Neural progenitor cell (in vitro differentiated cells): ENCODE measurements around the gene SMIM38. TPM values are rescaled to one million over a fixed set of nuclear protein-coding genes. Genes with fewer than 3 reads are reported as not detected.

Source experiments
- DNase-seq: peaks from one replicate; pipeline ENCODE4 v3.0.0-alpha.2; 2016; ENCODE audit warnings: low spot score
- H2AFZ ChIP-seq: fragments of 200-600 bp; sonication (generic); replicated peaks from 2 replicates; pipeline ENCODE4 v1.6.1; 2016; ENCODE audit warnings: antibody characterized with exemption
- H3F3A ChIP-seq: fragments of 200-600 bp; sonication (generic); 2 replicates; pipeline ENCODE4 v1.6.1; 2016; ENCODE audit warnings: antibody characterized with exemption, low read depth
- H3K27ac ChIP-seq: fragments of 200-600 bp; sonication (generic); 2 replicates; pipeline ENCODE4 v1.5.1; 2016; ENCODE audit warnings: mild to moderate bottlenecking
- H3K27me3 ChIP-seq: fragments of 200-600 bp; sonication (generic); 2 replicates; pipeline ENCODE4 v1.6.1; 2016; ENCODE audit warnings: mild to moderate bottlenecking, moderate library complexity
- H3K36me3 ChIP-seq: fragments of 200-600 bp; sonication (generic); 2 replicates; pipeline ENCODE4 v1.5.1; 2016
- H3K4me1 ChIP-seq: fragments of 200-600 bp; sonication (generic); 2 replicates; pipeline ENCODE4 v1.6.1; 2016; ENCODE audit warnings: mixed run types
- H3K4me2 ChIP-seq: fragments of 200-600 bp; sonication (generic); 2 replicates; pipeline ENCODE4 v1.6.1; 2016
- H3K4me3 ChIP-seq: fragments of 200-600 bp; sonication (generic); 2 replicates; pipeline ENCODE4 v1.5.1; 2016
- H3K79me2 ChIP-seq: fragments of 200-600 bp; sonication (generic); 2 replicates; pipeline ENCODE4 v1.6.1; 2016; ENCODE audit warnings: low read depth
- H3K9ac ChIP-seq: fragments of 200-600 bp; sonication (generic); 2 replicates; pipeline ENCODE4 v1.6.1; 2016
- H3K9me3 ChIP-seq: fragments of 200-600 bp; sonication (generic); 2 replicates; pipeline ENCODE4 v1.5.1; 2016; ENCODE audit warnings: low read depth
- H4K20me1 ChIP-seq: fragments of 200-600 bp; sonication (generic); 2 replicates; pipeline ENCODE4 v1.6.1; 2016; ENCODE audit warnings: low read depth
- H3K27ac Mint-ChIP-seq: 3 replicates; pipeline ENCODE4 v1.8.0; 2021; ENCODE audit warnings: mixed read lengths
- H3K27me3 Mint-ChIP-seq: 2 replicates; pipeline ENCODE4 v1.8.0; 2022; ENCODE audit warnings: low read depth, mild to moderate bottlenecking, inconsistent platforms, moderate library complexity, mixed read lengths; ENCODE audit not compliant: insufficient read depth
- H3K36me3 Mint-ChIP-seq: 3 replicates; pipeline ENCODE4 v1.8.0; 2021; ENCODE audit warnings: mixed read lengths
- H3K4me1 Mint-ChIP-seq: 3 replicates; pipeline ENCODE4 v1.8.0; 2021; ENCODE audit warnings: mixed read lengths
- H3K4me3 Mint-ChIP-seq: 3 replicates; pipeline ENCODE4 v1.8.0; 2021; ENCODE audit warnings: mild to moderate bottlenecking, moderate library complexity, mixed read lengths
- H3K9me3 Mint-ChIP-seq: 3 replicates; pipeline ENCODE4 v1.8.0; 2020; ENCODE audit warnings: mixed read lengths
- EZH2 ChIP-seq: fragments of 200-600 bp; sonication (generic); IDR thresholded peaks from 2 replicates; pipeline ENCODE4 v1.6.1; 2017; ENCODE audit warnings: antibody characterized with exemption, mild to moderate bottlenecking, moderate library complexity
- EZH2phosphoT487 ChIP-seq: fragments of 200-600 bp; sonication (generic); IDR thresholded peaks from 2 replicates; pipeline ENCODE4 v1.6.1; 2017; ENCODE audit warnings: antibody characterized with exemption
- total RNA-seq: library from RNA; depleted of rRNA; stranded (reverse); fragments of >200 nt; gene quantifications from 2 replicates; pipeline ENCODE4 v1.2.3, GENCODE V29; 2015; ENCODE audit warnings: low replicate concordance
- TF ChIP-seq, protein P1 (sequence below): fragments of 200-600 bp; sonication (generic); IDR thresholded peaks from 2 replicates; pipeline ENCODE4 v1.5.1; 2017; ENCODE audit warnings: antibody characterized with exemption, mild to moderate bottlenecking

The SMIM38 gene
- total RNA-seq, 1 donor from 2014 or later, result 2.0 TPM

GRCh38 chr11:69202511-69203221 lies 46.9 kb downstream of the SMIM38 start:
- H3K9me3 ChIP-seq, result no peaks in the 10 kb centered on the region
- Mint-ChIP-seq H3K36me3 (no peaks in the 10 kb centered on the region), H3K27ac (no peak overlapping the region), H3K27me3 (peaks cover 14% of the 10 kb centered on the region), H3K4me1 (peaks cover 41% of the 10 kb centered on the region), H3K9me3 (no peaks in the 10 kb centered on the region), H3K4me3 (no peak overlapping the region)
- peaks cover 17% of the 10 kb centered on the region for H3F3A ChIP-seq
- no peaks in the 10 kb centered on the region for H3K27me3 ChIP-seq
- H3K9ac ChIP-seq, result no peak overlapping the region
- no peak overlapping the region for H3K27ac ChIP-seq
- TF ChIP-seq, protein P1, sequence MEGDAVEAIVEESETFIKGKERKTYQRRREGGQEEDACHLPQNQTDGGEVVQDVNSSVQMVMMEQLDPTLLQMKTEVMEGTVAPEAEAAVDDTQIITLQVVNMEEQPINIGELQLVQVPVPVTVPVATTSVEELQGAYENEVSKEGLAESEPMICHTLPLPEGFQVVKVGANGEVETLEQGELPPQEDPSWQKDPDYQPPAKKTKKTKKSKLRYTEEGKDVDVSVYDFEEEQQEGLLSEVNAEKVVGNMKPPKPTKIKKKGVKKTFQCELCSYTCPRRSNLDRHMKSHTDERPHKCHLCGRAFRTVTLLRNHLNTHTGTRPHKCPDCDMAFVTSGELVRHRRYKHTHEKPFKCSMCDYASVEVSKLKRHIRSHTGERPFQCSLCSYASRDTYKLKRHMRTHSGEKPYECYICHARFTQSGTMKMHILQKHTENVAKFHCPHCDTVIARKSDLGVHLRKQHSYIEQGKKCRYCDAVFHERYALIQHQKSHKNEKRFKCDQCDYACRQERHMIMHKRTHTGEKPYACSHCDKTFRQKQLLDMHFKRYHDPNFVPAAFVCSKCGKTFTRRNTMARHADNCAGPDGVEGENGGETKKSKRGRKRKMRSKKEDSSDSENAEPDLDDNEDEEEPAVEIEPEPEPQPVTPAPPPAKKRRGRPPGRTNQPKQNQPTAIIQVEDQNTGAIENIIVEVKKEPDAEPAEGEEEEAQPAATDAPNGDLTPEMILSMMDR, result no peak
- no peak for TF ChIP-seq EZH2phosphoT487
- no peak for TF ChIP-seq EZH2
- no peaks in the 10 kb centered on the region for H3K79me2 ChIP-seq
- H3K4me2 ChIP-seq, result no peak overlapping the region
- no peak for DNase-seq
- no peak overlapping the region for H3K4me3 ChIP-seq
- no peak overlapping the region for H2AFZ ChIP-seq
- H3K4me1 ChIP-seq, result peaks cover 18% of the 10 kb centered on the region
- H3K36me3 ChIP-seq, result no peaks in the 10 kb centered on the region
- H4K20me1 ChIP-seq, result no peaks in the 10 kb centered on the region

GRCh38 chr11:69203381-69203780 lies 47.6 kb downstream of the SMIM38 start:
- Histone ChIP-seq H3K36me3 (no peaks in the 10 kb centered on the region), H3K9me3 (no peaks in the 10 kb centered on the region), H3K27me3 (no peaks in the 10 kb centered on the region), H3F3A (peaks cover 17% of the 10 kb centered on the region), H3K4me1 (peaks cover 18% of the 10 kb centered on the region), H4K20me1 (no peaks in the 10 kb centered on the region), H3K4me3 (no peak overlapping the region), H3K27ac (no peak overlapping the region), H2AFZ (no peak overlapping the region), H3K9ac (no peak overlapping the region), H3K79me2 (no peaks in the 10 kb centered on the region), H3K4me2 (no peak overlapping the region)
- Mint-ChIP-seq H3K27me3 (peaks cover 14% of the 10 kb centered on the region), H3K36me3 (no peaks in the 10 kb centered on the region), H3K4me3 (no peak overlapping the region), H3K27ac (no peak overlapping the region), H3K9me3 (peaks cover 2% of the 10 kb centered on the region), H3K4me1 (peaks cover 41% of the 10 kb centered on the region)
- no peak for DNase-seq
- no peak for TF ChIP-seq EZH2

DNA sequence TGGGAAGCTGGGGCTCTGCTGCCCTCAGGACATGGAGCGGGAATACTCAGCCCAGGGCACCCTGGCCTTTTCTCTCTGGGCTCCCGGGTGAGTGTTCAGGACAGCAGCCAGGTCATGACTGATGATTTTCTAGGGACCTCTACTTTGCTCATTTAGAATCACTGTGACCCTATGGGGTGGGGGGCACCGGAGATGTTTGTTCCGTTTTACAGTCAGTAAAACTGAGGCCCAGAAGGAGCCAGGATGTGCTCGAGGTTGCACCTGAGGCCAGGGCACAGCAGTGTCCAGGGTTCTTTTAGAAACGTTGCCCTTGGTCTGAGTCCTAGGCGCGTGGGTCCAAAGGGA lies 48.1 kb downstream of the SMIM38 start:
- H3K4me1 Mint-ChIP-seq, result peaks cover 41% of the 10 kb centered on the region
- peaks cover 9% of the 10 kb centered on the region for H3K27me3 Mint-ChIP-seq
- H3K9me3 Mint-ChIP-seq, result peaks cover 4% of the 10 kb centered on the region

More for the DNA sequence above, 48.1 kb downstream of the SMIM38 start:
- H3K9me3 ChIP-seq, result no peaks in the 10 kb centered on the region
- H3K9ac ChIP-seq, result no peak overlapping the region
- no peaks in the 10 kb centered on the region for H3K27me3 ChIP-seq
- TF ChIP-seq, protein P1, result no peak
- TF ChIP-seq EZH2, result no peak
- no peak for TF ChIP-seq EZH2phosphoT487
- H3K4me3 ChIP-seq, result no peak overlapping the region
- no peak overlapping the region for H2AFZ ChIP-seq
- peaks cover 17% of the 10 kb centered on the region for H3F3A ChIP-seq
- H3K4me2 ChIP-seq, result no peak overlapping the region
- no peaks in the 10 kb centered on the region for H3K79me2 ChIP-seq
- DNase-seq, result no peak
- Mint-ChIP-seq H3K27ac (no peak overlapping the region), H3K4me3 (no peak overlapping the region), H3K36me3 (no peaks in the 10 kb centered on the region)
- no peaks in the 10 kb centered on the region for H3K36me3 ChIP-seq
- H3K27ac ChIP-seq, result no peak overlapping the region
- peaks cover 18% of the 10 kb centered on the region for H3K4me1 ChIP-seq
- H4K20me1 ChIP-seq, result no peaks in the 10 kb centered on the region
